ENCODE measurements around the gene HOOK2. TPM values are rescaled to one million over a fixed set of nuclear protein-coding genes. Genes with fewer than 3 reads are reported as not detected.

HOOK2 gene
- total RNA-seq, 1 experiment from 2014 or later, result 14.3 TPM

GRCh38 chr19:12792853-12793289 is 17.5 kb upstream of the HOOK2 start:
- Histone ChIP-seq H3K9me3 (ENCODE audit: control insufficient read depth, insufficient read depth, low read depth, low read length) (no peaks in the 10 kb centered on the region), H3K27ac (ENCODE audit: low read length) (peak overlapping the region; percentile 87), H3K4me1 (ENCODE audit: control insufficient read depth, insufficient read depth, low read length) (peaks cover 27% of the 10 kb centered on the region), H3K27me3 (ENCODE audit: control insufficient read depth, insufficient read depth, low read length) (no peaks in the 10 kb centered on the region), H3K36me3 (ENCODE audit: control insufficient read depth, insufficient read depth, low read length) (peaks cover 2% of the 10 kb centered on the region), H3K4me3 (ENCODE audit: low read depth in 2 of 2, low read length in 2 of 2) (peak overlapping the region; percentile 75 to 79)
- intact Hi-C loops (cut with micrococcal nuclease; ENCODE audit: unreplicated experiment) (no loop called here), in situ Hi-C loops (cut with HindIII; ENCODE audit: low pct_unique_long_range_greater_than_20kb, low sequenced_read_pairs) (no loop called here)
- DNase-seq (ENCODE audit: low read depth, low spot score) (no peak), ATAC-seq (no peak)
- BruUV-seq (replicated peaks), result TSS peak; percentile 81
- ChIA-PET POLR2A (interaction anchor here (1.4 to 2.8 kb wide), 2 partner anchors 15 to 27 kb away, joined by 5 to 16 read pairs; no protein-coding TSS in a partner anchor), CTCF (interaction anchor here (0.9 to 1.7 kb wide), 3 partner anchors 15 to 43 kb away, joined by 3 to 5 read pairs (median 4); no protein-coding TSS in a partner anchor)
- no peak for TF ChIP-seq SIN3A (IDR thresholded peaks at IDR 0.05; ENCODE audit: borderline replicate concordance, insufficient read depth, low read depth, low read length)
- no peak for TF ChIP-seq CTCF (IDR thresholded peaks at IDR 0.05)
- TF ChIP-seq REST (IDR thresholded peaks at IDR 0.05; ENCODE audit: insufficient read depth in 1 of 2, low read depth in 2 of 2, low read length in 1 of 2), result no peak
- no peak for TF ChIP-seq TCF7L2 (IDR thresholded peaks at IDR 0.05; ENCODE audit: low read depth, low read length)
- no peak for TF ChIP-seq POLR2AphosphoS5 (IDR thresholded peaks at IDR 0.05; ENCODE audit: low read depth, low read length)

- no peak for DNase-seq (ENCODE audit: low read depth, low spot score)
- intact Hi-C loops (cut with micrococcal nuclease; ENCODE audit: unreplicated experiment) (no loop called here), in situ Hi-C loops (cut with HindIII; ENCODE audit: low pct_unique_long_range_greater_than_20kb, low sequenced_read_pairs) (no loop called here)
Observed at GRCh38 chr19:12792051-12792852, 16.9 kb upstream of the HOOK2 start.

More at GRCh38 chr19:12792051-12792852, 16.9 kb upstream of the HOOK2 start:
- TSS peak; percentile 90 for BruUV-seq (replicated peaks)
- H3K4me1 ChIP-seq (ENCODE audit: control insufficient read depth, insufficient read depth, low read length), result peaks cover 33% of the 10 kb centered on the region
- H3K27me3 ChIP-seq (ENCODE audit: control insufficient read depth, insufficient read depth, low read length), result no peaks in the 10 kb centered on the region
- peak overlapping the region; percentile 87 for H3K27ac ChIP-seq (ENCODE audit: low read length)
- TF ChIP-seq TCF7L2 (IDR thresholded peaks at IDR 0.05; ENCODE audit: low read depth, low read length), result peak; percentile 69; the same call in 1 of the 2 replicates
- no peak for TF ChIP-seq REST (IDR thresholded peaks at IDR 0.05; ENCODE audit: insufficient read depth in 1 of 2, low read depth in 2 of 2, low read length in 1 of 2)
- peak; percentile 38; the same call in 1 of the 2 replicates for TF ChIP-seq SIN3A (IDR thresholded peaks at IDR 0.05; ENCODE audit: borderline replicate concordance, insufficient read depth, low read depth, low read length)
- no peak for TF ChIP-seq CTCF (IDR thresholded peaks at IDR 0.05)
- ATAC-seq, result no peak
- no peaks in the 10 kb centered on the region for H3K9me3 ChIP-seq (ENCODE audit: control insufficient read depth, insufficient read depth, low read depth, low read length)
- H3K36me3 ChIP-seq (ENCODE audit: control insufficient read depth, insufficient read depth, low read length), result peaks cover 2% of the 10 kb centered on the region
- ChIA-PET POLR2A (interaction anchor here (0.7 to 2.8 kb wide), 4 partner anchors 9 to 363 kb away, joined by 3 to 16 read pairs (median 4); no protein-coding TSS in a partner anchor), CTCF (interaction anchor here (1.1 to 1.7 kb wide), 2 partner anchors 15 to 27 kb away, joined by 4 to 5 read pairs; no protein-coding TSS in a partner anchor)
- H3K4me3 ChIP-seq (ENCODE audit: low read depth in 2 of 2, low read length in 2 of 2), result peak overlapping the region; percentile 75 to 79

All from Panc1 (cell line).